Cardiac muscle cell (in vitro differentiated cells and primary cell): ENCODE results near the gene LYSMD2. TPM values are rescaled to one million over a fixed set of nuclear protein-coding genes. Genes with fewer than 3 reads are reported as not detected.
"Not testable (repeated sequence)": the region's sequence is repeated elsewhere in the genome, so short reads cannot be mapped to it uniquely, and the experiment has no call there.

ENCODE experiments used
- DNase-seq, 2 donors: peaks; one replicate each; pipeline versions ENCODE4 v3.0.0 to v3.0.0-alpha.2; 2010 to 2017; ENCODE audit warnings: low read depth in 1 of 2, low spot score in 1 of 2
- H3K27ac ChIP-seq: fragments of 200-600 bp; sonication (generic); 2 replicates; pipeline ENCODE4 v1.5.1; 2016
- H3K27me3 ChIP-seq: fragments of 200-600 bp; sonication (generic); 2 replicates; pipeline ENCODE4 v1.6.0; 2016; ENCODE audit warnings: control low read depth
- H3K36me3 ChIP-seq: fragments of 200-600 bp; sonication (generic); 2 replicates; pipeline ENCODE4 v1.5.1; 2016; ENCODE audit warnings: control low read depth
- H3K4me1 ChIP-seq: fragments of 200-600 bp; sonication (generic); 2 replicates; pipeline ENCODE4 v1.8.1; 2017; ENCODE audit warnings: low read depth, mild to moderate bottlenecking, mixed run types
- H3K4me3 ChIP-seq: fragments of 200-600 bp; sonication (generic); 2 replicates; pipeline ENCODE4 v1.5.1; 2016; ENCODE audit warnings: mild to moderate bottlenecking
- H3K9me3 ChIP-seq: fragments of 200-600 bp; sonication (generic); 2 replicates; pipeline ENCODE4 v1.5.1; 2017; ENCODE audit warnings: low read depth, mild to moderate bottlenecking, control low read depth
- polyA plus RNA-seq: library from polyadenylated mRNA; unstranded; fragments of >200 nt; fragmentation: Nextera tagmentation; extraction: Ambion mirVana; gene quantifications from 2 replicates; pipeline ENCODE4 v1.2.1, GENCODE V29; 2016
- total RNA-seq: library from RNA; depleted of rRNA; stranded (reverse); fragments of >200 nt; gene quantifications from 2 replicates; pipeline ENCODE4 v1.2.3, GENCODE V29; 2016
- TF ChIP-seq, protein P1 (sequence below): IDR thresholded peaks from 2 replicates; pipeline ENCODE4 v1.5.1; 2012; ENCODE audit warnings: low read depth, mild to moderate bottlenecking, low read length

The LYSMD2 gene, protein sequence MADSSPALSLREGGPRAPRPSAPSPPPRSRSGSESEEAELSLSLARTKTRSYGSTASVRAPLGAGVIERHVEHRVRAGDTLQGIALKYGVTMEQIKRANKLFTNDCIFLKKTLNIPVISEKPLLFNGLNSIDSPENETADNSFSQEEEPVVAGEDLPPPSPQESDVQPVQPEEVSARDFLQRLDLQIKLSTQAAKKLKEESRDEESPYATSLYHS
- 1.5 and 1.9 TPM in 2 replicates for total RNA-seq
- 1.7 TPM in 2 replicates for polyA plus RNA-seq

DNA sequence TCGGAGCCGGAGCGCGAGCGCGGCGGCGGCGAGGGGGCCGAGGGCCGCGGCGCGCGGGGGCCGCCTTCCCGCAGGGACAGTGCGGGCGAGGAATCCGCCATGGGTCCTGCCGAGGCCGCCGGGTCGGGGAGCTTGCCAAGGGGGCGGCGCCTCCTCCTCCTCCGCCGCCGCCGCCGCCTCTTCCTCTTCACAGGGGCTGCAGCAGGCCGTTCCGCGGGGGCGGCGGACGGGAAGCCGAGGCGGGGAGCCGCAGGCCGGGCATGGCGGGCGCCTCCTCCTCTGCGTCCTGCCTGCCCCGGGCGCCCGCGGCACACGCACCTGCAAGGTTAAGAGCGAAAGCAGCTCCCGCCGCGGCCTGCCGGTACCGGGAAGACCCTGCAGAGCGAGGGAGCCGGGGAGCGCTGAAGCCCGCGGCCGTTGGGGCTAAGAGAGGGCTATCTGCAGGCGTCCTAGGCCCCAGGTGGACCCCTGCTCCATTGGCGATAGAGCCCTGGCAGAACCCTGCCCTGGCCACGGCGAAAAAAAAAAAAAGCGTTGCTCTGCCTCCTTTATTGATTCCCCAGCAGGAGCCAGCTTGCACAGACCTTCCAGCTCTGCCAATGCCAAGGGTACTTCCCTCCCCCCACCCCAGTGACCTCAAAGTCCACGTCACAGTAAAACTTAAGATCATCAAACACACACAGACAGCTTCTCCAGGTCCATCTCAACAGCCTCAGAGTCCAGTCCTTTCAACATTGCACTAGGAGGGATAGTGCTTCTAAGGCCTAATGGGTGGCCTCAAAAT lies at the start of gene LYSMD2:
LYSMD2 (minus strand) TSS at position 134 of the 784 bp plus-strand sequence; CDS start at position 101, 33 bp downstream.
- H3K36me3 ChIP-seq = no peaks in the 10 kb centered on the region
- no peaks in the 10 kb centered on the region for H3K4me1 ChIP-seq
- TF ChIP-seq, protein P1, sequence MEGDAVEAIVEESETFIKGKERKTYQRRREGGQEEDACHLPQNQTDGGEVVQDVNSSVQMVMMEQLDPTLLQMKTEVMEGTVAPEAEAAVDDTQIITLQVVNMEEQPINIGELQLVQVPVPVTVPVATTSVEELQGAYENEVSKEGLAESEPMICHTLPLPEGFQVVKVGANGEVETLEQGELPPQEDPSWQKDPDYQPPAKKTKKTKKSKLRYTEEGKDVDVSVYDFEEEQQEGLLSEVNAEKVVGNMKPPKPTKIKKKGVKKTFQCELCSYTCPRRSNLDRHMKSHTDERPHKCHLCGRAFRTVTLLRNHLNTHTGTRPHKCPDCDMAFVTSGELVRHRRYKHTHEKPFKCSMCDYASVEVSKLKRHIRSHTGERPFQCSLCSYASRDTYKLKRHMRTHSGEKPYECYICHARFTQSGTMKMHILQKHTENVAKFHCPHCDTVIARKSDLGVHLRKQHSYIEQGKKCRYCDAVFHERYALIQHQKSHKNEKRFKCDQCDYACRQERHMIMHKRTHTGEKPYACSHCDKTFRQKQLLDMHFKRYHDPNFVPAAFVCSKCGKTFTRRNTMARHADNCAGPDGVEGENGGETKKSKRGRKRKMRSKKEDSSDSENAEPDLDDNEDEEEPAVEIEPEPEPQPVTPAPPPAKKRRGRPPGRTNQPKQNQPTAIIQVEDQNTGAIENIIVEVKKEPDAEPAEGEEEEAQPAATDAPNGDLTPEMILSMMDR = no peak
- DNase-seq = peak; percentile 65 to 76
- no peaks in the 10 kb centered on the region for H3K9me3 ChIP-seq
- no peak within 1 kb of the TSS for H3K27ac ChIP-seq
- H3K27me3 ChIP-seq = peaks cover 37% of the 10 kb centered on the region
- H3K4me3 ChIP-seq = peak within 1 kb of the TSS; percentile 41

DNA sequence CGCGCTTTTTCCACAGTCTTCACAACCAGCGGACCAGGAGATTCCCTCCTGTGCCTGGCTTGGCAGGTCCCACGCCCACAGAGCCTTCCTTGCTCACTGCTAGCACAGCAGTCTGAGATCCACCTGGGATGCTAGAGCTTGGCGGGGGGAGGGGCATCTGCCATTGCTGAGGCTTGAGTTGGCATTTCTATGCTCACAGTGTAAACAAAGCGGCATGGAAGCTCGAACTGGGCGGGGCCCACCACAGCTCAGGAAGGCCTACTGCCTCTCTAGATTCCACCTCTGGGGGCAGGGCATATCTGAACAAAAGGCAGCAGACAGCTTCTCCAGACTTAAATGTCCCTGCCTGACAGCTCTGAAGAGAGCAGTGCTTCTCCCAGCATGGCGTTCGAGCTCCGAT lies 49.7 kb upstream of the LYSMD2 start:
- H3K4me1 ChIP-seq, H3K9me3 ChIP-seq, DNase-seq, H3K36me3 ChIP-seq, H3K4me3 ChIP-seq, H3K27ac ChIP-seq, H3K27me3 ChIP-seq: not testable (repeated sequence)

DNA sequence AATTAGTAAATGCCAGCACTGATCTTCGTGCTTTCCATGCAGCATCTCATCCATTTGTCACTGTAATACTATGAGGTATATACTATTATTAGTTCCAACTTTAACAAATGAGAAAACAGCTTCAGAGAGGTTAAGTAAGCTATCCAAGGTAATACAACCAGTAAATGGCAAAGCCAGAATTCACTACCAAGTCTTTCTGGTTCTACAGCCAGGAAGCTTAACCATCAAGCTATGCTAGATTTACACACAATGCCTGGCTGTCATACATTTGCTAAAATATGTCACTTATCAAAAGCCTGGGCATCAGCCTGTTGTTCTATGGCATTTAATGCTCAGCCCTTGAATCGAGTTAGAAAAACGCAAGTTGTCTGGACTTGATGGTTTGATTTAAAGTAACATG lies 46.5 kb upstream of the LYSMD2 start:
- TF ChIP-seq, protein P1 = no peak
- no peaks in the 10 kb centered on the region for H3K4me1 ChIP-seq
- DNase-seq = no peak
- peaks cover 4% of the 10 kb centered on the region for H3K9me3 ChIP-seq
- H3K36me3 ChIP-seq = no peaks in the 10 kb centered on the region
- no peak overlapping the region for H3K27ac ChIP-seq
- H3K4me3 ChIP-seq = no peak overlapping the region
- no peaks in the 10 kb centered on the region for H3K27me3 ChIP-seq

DNA sequence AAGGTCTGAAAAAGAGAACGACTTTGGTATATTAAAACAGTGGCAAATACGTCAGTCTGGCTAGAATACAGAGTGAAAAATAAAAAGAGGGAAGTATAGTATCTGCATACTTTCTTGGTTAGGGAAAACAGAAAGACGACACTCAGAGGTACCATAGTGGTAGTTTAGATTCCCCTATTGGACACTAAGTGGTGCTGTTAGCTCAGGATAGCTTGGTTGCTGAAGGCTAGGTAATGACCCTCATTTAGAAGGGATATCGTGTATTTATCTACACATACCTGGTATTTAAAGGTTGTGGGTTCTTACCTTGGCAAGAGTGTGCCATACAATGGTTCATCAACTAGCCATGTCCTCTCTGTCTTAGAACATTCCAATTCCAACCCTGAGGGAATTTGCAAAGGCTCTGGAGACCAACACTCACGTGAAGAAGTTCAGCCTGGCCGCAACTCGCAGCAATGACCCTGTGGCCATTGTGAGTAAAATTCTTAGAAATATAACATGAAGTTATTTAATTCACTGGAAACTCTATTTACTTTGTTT lies 45.0 kb upstream of the LYSMD2 start:
- no peaks in the 10 kb centered on the region for H3K36me3 ChIP-seq
- TF ChIP-seq, protein P1 = peak; percentile 28
- no peaks in the 10 kb centered on the region for H3K27me3 ChIP-seq
- H3K9me3 ChIP-seq = peaks cover 4% of the 10 kb centered on the region
- no peak overlapping the region for H3K27ac ChIP-seq
- no peak for DNase-seq
- H3K4me1 ChIP-seq = no peaks in the 10 kb centered on the region
- no peak overlapping the region for H3K4me3 ChIP-seq

DNA sequence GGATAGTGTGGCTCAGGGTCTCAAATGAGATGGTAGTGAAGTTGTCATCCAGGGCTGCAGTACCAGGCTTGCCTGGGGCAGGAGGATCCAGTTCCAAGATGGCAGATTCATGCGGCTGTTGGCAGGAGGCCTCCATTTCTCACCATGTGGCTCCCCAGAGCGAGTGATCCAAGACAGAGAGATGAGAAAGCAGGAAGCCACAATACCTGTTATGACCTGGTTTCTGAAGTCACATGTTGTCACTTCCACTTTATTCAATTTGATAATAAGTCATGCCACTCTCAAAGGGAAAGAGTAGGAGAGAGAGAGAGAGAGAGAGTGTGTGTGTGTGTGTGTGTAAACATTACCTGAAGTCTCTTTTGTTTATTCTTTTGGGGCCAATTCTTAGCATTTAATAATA lies 44.1 kb upstream of the LYSMD2 start:
- Histone ChIP-seq H3K4me1 (no peaks in the 10 kb centered on the region), H3K9me3 (peaks cover 4% of the 10 kb centered on the region), H3K27me3 (no peaks in the 10 kb centered on the region), H3K4me3 (no peak overlapping the region), H3K36me3 (no peaks in the 10 kb centered on the region), H3K27ac (no peak overlapping the region)
- TF ChIP-seq, protein P1 = no peak
- no peak for DNase-seq

DNA sequence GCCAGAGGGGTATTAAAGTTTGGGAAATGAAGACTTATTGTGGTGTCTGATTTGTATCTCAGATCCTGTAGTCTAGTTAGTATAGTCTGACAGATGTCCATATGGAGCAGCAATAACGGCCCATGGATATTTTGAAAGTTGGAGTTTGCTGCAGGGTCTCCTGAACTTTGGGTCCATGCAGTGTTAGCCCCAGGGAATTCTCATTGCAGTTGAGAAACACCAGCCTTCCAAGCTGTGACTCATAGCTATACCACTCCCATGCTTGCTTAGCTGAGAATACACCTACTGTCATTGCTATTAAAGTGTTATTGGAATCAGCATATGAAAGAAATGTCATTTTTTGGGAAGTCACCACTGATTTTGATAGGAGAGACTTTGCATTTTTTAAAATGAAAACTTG lies 43.2 kb upstream of the LYSMD2 start:
- TF ChIP-seq, protein P1 = no peak
- no peak overlapping the region for H3K4me3 ChIP-seq
- H3K36me3 ChIP-seq = no peaks in the 10 kb centered on the region
- H3K4me1 ChIP-seq = no peaks in the 10 kb centered on the region
- H3K27me3 ChIP-seq = no peaks in the 10 kb centered on the region
- H3K9me3 ChIP-seq = peaks cover 4% of the 10 kb centered on the region
- DNase-seq = no peak
- H3K27ac ChIP-seq = no peak overlapping the region
